Pancreas (tissue), 10 donors: Measurements from ENCODE around the gene CLPTM1L. TPM values are rescaled to one million over a fixed set of nuclear protein-coding genes. Genes with fewer than 3 reads are reported as not detected.

Experiments
- ATAC-seq, 4 donors: fragments of 200-7000 bp; cut with Tn5 transposase; one replicate each; pipeline versions ENCODE4 v1.8.0 to v1.9.1; 2020; ENCODE audit warnings: mild to moderate bottlenecking in 4 of 4, moderate library complexity in 4 of 4
- DNase-seq, 6 donors: peaks; one replicate each; pipeline ENCODE4 v3.0.0-alpha.2; 2020
- FAIRE-seq: peaks from 2 replicates; lab custom pipeline; 2012; peaks lifted over from hg19 to GRCh38; lab: Jason Lieb, UNC
- H3K27ac ChIP-seq, 4 donors: fragments of 200-600 bp; sonication (generic); 1 replicate in 3 of 4; 2 replicates in 1 of 4; pipeline versions ENCODE4 v1.5.0 to v1.8.0; 2020
- H3K27me3 ChIP-seq, 4 donors: fragments of 200-600 bp; one replicate each; pipeline ENCODE4 v1.8.0; 2021
- H3K36me3 ChIP-seq, 3 donors: fragments of 200-600 bp; sonication (generic) in 1 of 3; one replicate each; pipeline versions ENCODE4 v1.5.0 to v1.8.0; 2020 to 2021
- H3K4me1 ChIP-seq, 3 donors: fragments of 200-600 bp; one replicate each; pipeline ENCODE4 v1.8.0; 2021
- H3K4me3 ChIP-seq, 4 donors: fragments of 200-600 bp; sonication (generic) in 2 of 4; one replicate each; pipeline versions ENCODE4 v1.5.0 to v1.8.0; 2020 to 2021
- H3K9me3 ChIP-seq, 4 donors: fragments of 200-600 bp; one replicate each; pipeline ENCODE4 v1.8.0; 2021
- CTCF ChIP-seq, 4 donors: fragments of 200-600 bp; sonication (generic) in 3 of 4; IDR thresholded peaks; one replicate each; pipeline versions ENCODE4 v1.5.0 to v1.8.0; 2021; ENCODE audit warnings: antibody characterized with exemption in 4 of 4
- WGBS, 2 donors: extraction: QIAGEN DNeasy Blood & Tissue Kit; methylation state at CpG; one replicate each; pipeline ENCODE4 v1.1.7; 2013; 5-methylcytosine and 5-hydroxymethylcytosine counted together
- intact Hi-C, 3 donors: fragments of 100-400 bp; cut with DNase I; formaldehyde crosslinking; loops; one replicate each; pipeline versions ENCODE4 v1.11.1 to v1.14.2; 2022
- polyA plus RNA-seq, 2 donors: library from polyadenylated mRNA; stranded (reverse); fragments of 200-250 nt; gene quantifications; one replicate each; pipeline ENCODE4 v1.2.3, GENCODE V29; 2013
- total RNA-seq, 6 donors: library from RNA; stranded (reverse); fragmentation: NEBNext Ultra II Directional in 4 of 6; extraction: Animal tissue kit (Norgen Biotek cat#: 25700) in 4 of 6; gene quantifications; one replicate each; pipeline versions ENCODE4 v1.2.1 to v1.2.4, GENCODE V29; 2021 to 2023
- donor health status: healthy with polysubstance abuse.
- donor health status: DM: no; HTN: no; CAD: no; lungs with moderate emphysema.
- donor health status: DM: no; HTN: no; CAD: no.
- donor health status: control.
- donor health status: control.
- donor health status: Bipolar disorder and iron deficiency.
- donor health status: DM: yes; HTN: yes; CAD: no.
- donor health status: DM: no; HTN: no; CAD: no.
- donor health status: DM: no; HTN: no; CAD: no.
- donor health status: DM: yes; HTN: yes; CAD: no.

The CLPTM1L gene
- total and polyA plus RNA-seq, 8 donors = 39.5 to 63.0 (median 53.2) TPM

- no peak for TF ChIP-seq CTCF (IDR thresholded peaks at IDR 0.05)
- no peak overlapping the region for H3K27ac ChIP-seq
- no peaks in the 10 kb centered on the region for H3K36me3 ChIP-seq
- intact Hi-C loops = no loop called here
- H3K4me1 ChIP-seq = no peaks in the 10 kb centered on the region
- H3K4me3 ChIP-seq = no peak overlapping the region
- FAIRE-seq = no peak
- 63 to 84% methylated on average over 20 of the region's 20 CpGs for WGBS, 2 donors
- no peaks in the 10 kb centered on the region for H3K27me3 ChIP-seq
- ATAC-seq = no peak
- H3K9me3 ChIP-seq = no peaks in the 10 kb centered on the region
- DNase-seq = peak in 2 of 6 donors; percentile 23 to 43
Measured at GRCh38 chr5:1300581-1301083, 44.3 kb downstream of the CLPTM1L start.

GRCh38 chr5:1299961-1300360 lies 44.9 kb downstream of the CLPTM1L start:
- ATAC-seq (no peak), DNase-seq (peak in 2 of 6 donors; percentile 36 to 39), FAIRE-seq (no peak)
- no peak for TF ChIP-seq CTCF (IDR thresholded peaks at IDR 0.05)
- Histone ChIP-seq H3K4me1 (no peaks in the 10 kb centered on the region), H3K27ac (no peak overlapping the region), H3K27me3 (peaks cover 0 to 3% (median 0%) of the 10 kb centered on the region in 4 donors), H3K4me3 (no peak overlapping the region), H3K9me3 (no peaks in the 10 kb centered on the region), H3K36me3 (no peaks in the 10 kb centered on the region)
- WGBS, 2 donors = 69 to 72% methylated on average over 17 of the region's 17 CpGs
- intact Hi-C loops = no loop called here

GRCh38 chr5:1299511-1299850 lies 45.4 kb downstream of the CLPTM1L start:
- TF ChIP-seq CTCF (IDR thresholded peaks at IDR 0.05) = no peak
- 78 to 82% methylated on average over 9 of the region's 9 CpGs for WGBS, 2 donors
- FAIRE-seq (no peak), ATAC-seq (no peak), DNase-seq (peak in 1 of 6 donors; percentile 32)
- no peaks in the 10 kb centered on the region for H3K9me3 ChIP-seq
- peaks cover 0 to 2% (median 0%) of the 10 kb centered on the region in 3 donors for H3K4me1 ChIP-seq
- H3K36me3 ChIP-seq = no peaks in the 10 kb centered on the region
- no peak overlapping the region for H3K4me3 ChIP-seq
- peaks cover 0 to 3% (median under 1%) of the 10 kb centered on the region in 4 donors for H3K27me3 ChIP-seq
- H3K27ac ChIP-seq = no peak overlapping the region
- intact Hi-C loops = no loop called here

DNA sequence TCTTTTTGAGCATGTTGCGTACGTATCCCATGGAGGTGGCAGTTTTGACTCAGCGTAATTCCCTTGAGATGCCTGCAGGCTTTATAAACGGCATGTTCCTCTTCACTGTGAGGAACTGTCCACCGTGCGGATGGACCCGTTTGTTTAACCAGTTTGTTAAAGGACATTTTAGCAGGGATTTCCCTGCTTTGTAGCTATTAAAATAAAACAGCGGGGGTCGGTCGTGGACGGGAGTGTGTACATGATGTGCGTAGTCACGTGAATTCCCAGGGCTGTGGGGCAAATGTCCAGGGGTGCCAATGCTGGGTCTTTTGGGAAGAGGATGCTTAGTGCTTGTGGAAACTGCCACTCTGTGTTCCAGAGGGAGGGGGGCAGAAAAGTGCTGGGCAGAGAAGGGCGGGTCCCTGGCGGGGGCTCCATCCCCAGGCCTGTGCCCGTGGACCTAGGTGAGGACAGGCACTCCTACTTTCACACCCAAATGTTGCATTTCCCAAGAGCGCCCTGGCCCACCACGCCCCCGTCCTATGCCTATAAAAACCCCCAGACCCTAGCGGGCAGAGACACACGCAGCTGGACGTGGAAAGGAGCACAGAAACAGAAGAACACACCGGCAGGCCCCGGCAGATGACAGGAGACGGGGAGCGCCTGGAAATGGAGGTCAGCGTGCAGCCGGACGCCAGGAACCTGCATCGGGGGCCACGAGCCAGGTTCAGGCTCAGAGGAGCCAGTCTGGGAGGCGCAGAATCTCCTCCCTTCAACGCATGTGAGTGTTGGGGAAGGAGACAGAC lies 46.0 kb downstream of the CLPTM1L start:
- ATAC-seq (no peak), DNase-seq (peak in 2 of 6 donors; percentile 32 to 45), FAIRE-seq (no peak)
- no peak overlapping the region for H3K27ac ChIP-seq
- TF ChIP-seq CTCF (IDR thresholded peaks at IDR 0.05) = no peak
- WGBS, 2 donors = 67 to 80% methylated on average over 33 of the region's 33 CpGs
- peaks cover 0 to 6% (median 0%) of the 10 kb centered on the region in 3 donors for H3K4me1 ChIP-seq
- H3K36me3 ChIP-seq = no peaks in the 10 kb centered on the region
- peaks cover 0 to 8% (median 3%) of the 10 kb centered on the region in 4 donors for H3K27me3 ChIP-seq
- H3K9me3 ChIP-seq = no peaks in the 10 kb centered on the region
- H3K4me3 ChIP-seq = no peak overlapping the region
- intact Hi-C loops = no loop called here

GRCh38 chr5:1298067-1298551 lies 46.8 kb downstream of the CLPTM1L start:
- intact Hi-C loops = no loop called here
- Histone ChIP-seq H3K27ac (no peak overlapping the region), H3K9me3 (no peaks in the 10 kb centered on the region), H3K4me1 (peaks cover 0 to 6% (median 0%) of the 10 kb centered on the region in 3 donors), H3K36me3 (no peaks in the 10 kb centered on the region), H3K27me3 (peaks cover 0 to 16% (median 4%) of the 10 kb centered on the region in 4 donors), H3K4me3 (no peak overlapping the region)
- ATAC-seq (no peak), DNase-seq (peak in 2 of 6 donors; percentile 29 to 51), FAIRE-seq (no peak)
- TF ChIP-seq CTCF (IDR thresholded peaks at IDR 0.05) = no peak
- 72 to 88% methylated on average over 19 of the region's 19 CpGs for WGBS, 2 donors
